Suprapubic skin (tissue), 4 donors: ENCODE measurements around the gene PODNL1. TPM values are rescaled to one million over a fixed set of nuclear protein-coding genes. Genes with fewer than 3 reads are reported as not detected.
"Not testable (repeated sequence)": the region's sequence is repeated elsewhere in the genome, so short reads cannot be mapped to it uniquely, and the experiment has no call there.

Source experiments
- DNase-seq, 2 donors: peaks; one replicate each; pipeline ENCODE4 v3.0.0-alpha.2; 2019; ENCODE audit warnings: low spot score in 2 of 2
- H3K27ac ChIP-seq: fragments of 200-600 bp; sonication (generic); one replicate; pipeline ENCODE4 v1.5.1; 2019
- H3K27me3 ChIP-seq: fragments of 200-600 bp; sonication (generic); one replicate; pipeline ENCODE4 v1.5.1; 2019
- H3K36me3 ChIP-seq: fragments of 200-600 bp; sonication (generic); one replicate; pipeline ENCODE4 v1.5.1; 2019
- H3K4me1 ChIP-seq: fragments of 200-600 bp; sonication (generic); one replicate; pipeline ENCODE4 v1.5.1; 2019
- H3K4me3 ChIP-seq: fragments of 200-600 bp; sonication (generic); one replicate; pipeline ENCODE4 v1.5.1; 2019; ENCODE audit warnings: mild to moderate bottlenecking
- H3K9me3 ChIP-seq: fragments of 200-600 bp; sonication (generic); one replicate; pipeline ENCODE4 v1.5.1; 2019
- CTCF ChIP-seq, 2 donors: fragments of 200-600 bp in 1 of 2; fragments of 450-650 bp in 1 of 2; sonication (generic) in 1 of 2; IDR thresholded peaks; one replicate each; pipeline ENCODE4 v1.5.1; 2016 to 2019; ENCODE audit warnings: antibody characterized with exemption in 2 of 2, mild to moderate bottlenecking in 1 of 2, moderate library complexity in 1 of 2
- EP300 ChIP-seq: sonication (generic); formaldehyde crosslinking; IDR thresholded peaks from one replicate; pipeline ENCODE4 v1.6.1; 2017; ENCODE audit warnings: antibody characterized with exemption
- POLR2A ChIP-seq, 2 donors: fragments of 450-650 bp; IDR thresholded peaks; one replicate each; pipeline ENCODE4 v1.6.1; 2017; ENCODE audit warnings: antibody characterized with exemption in 2 of 2, mild to moderate bottlenecking in 2 of 2, moderate library complexity in 2 of 2
- POLR2AphosphoS5 ChIP-seq, 3 donors: sonication (generic); formaldehyde crosslinking; IDR thresholded peaks; one replicate each; pipeline ENCODE4 v1.6.1; 2017; ENCODE audit warnings: antibody characterized with exemption in 3 of 3
- WGBS: methylation state at CpG from one replicate; pipeline ENCODE4 v1.1.5; 2018; 5-methylcytosine and 5-hydroxymethylcytosine counted together
- total RNA-seq, 4 donors: library from RNA; depleted of rRNA; stranded (reverse); fragments of >200 nt; gene quantifications; one replicate each; pipeline ENCODE4 v1.1.0, GENCODE V29; 2016

The PODNL1 gene
- total RNA-seq, 4 donors from 2014 or later: 2.3 to 10.6 (median 5.7) TPM

GRCh38 chr19:13972368-13973155 is 34.3 kb upstream of the PODNL1 start:
- Histone ChIP-seq H3K4me1 (peaks cover 5% of the 10 kb centered on the region), H3K4me3 (no peak overlapping the region), H3K27me3 (no peaks in the 10 kb centered on the region), H3K27ac (no peak overlapping the region), H3K36me3 (peaks cover 59% of the 10 kb centered on the region), H3K9me3 (no peaks in the 10 kb centered on the region)
- 93% methylated on average over 26 of the region's 37 CpGs for WGBS
- no peak for DNase-seq
- TF ChIP-seq EP300: no peak
- TF ChIP-seq POLR2AphosphoS5 (IDR thresholded peaks at IDR 0.05): no peak
- TF ChIP-seq CTCF (IDR thresholded peaks at IDR 0.05): no peak
- TF ChIP-seq POLR2A (IDR thresholded peaks at IDR 0.05): no peak

- H3K27me3 ChIP-seq, DNase-seq, H3K9me3 ChIP-seq, H3K4me1 ChIP-seq, H3K4me3 ChIP-seq, H3K27ac ChIP-seq: not testable (repeated sequence)
- WGBS: 85% methylated on average over 15 of the region's 15 CpGs
- peaks cover 66% of the 10 kb centered on the region for H3K36me3 ChIP-seq
These were observed 33.7 kb upstream of the PODNL1 start for GRCh38 chr19:13971868-13972267.

- 86% methylated on average over 13 of the region's 18 CpGs for WGBS
- Histone ChIP-seq H3K4me1 (peaks cover 5% of the 10 kb centered on the region), H3K4me3 (no peak overlapping the region), H3K36me3 (peaks cover 76% of the 10 kb centered on the region), H3K27me3 (no peaks in the 10 kb centered on the region), H3K27ac (no peak overlapping the region), H3K9me3 (no peaks in the 10 kb centered on the region)
- no peak for DNase-seq
- TF ChIP-seq POLR2A (IDR thresholded peaks at IDR 0.05) (no peak), POLR2AphosphoS5 (IDR thresholded peaks at IDR 0.05) (no peak), CTCF (IDR thresholded peaks at IDR 0.05) (no peak), EP300 (no peak)
These were observed 31.7 kb upstream of the PODNL1 start for GRCh38 chr19:13969897-13970296.

- H3K36me3 ChIP-seq: peaks cover 76% of the 10 kb centered on the region
- H3K9me3 ChIP-seq: no peaks in the 10 kb centered on the region
- DNase-seq: no peak
- peaks cover 2% of the 10 kb centered on the region for H3K4me1 ChIP-seq
- WGBS: 94% methylated on average over 18 of the region's 18 CpGs
- H3K4me3 ChIP-seq: no peak overlapping the region
- TF ChIP-seq EP300: no peak
- no peak for TF ChIP-seq CTCF (IDR thresholded peaks at IDR 0.05)
- TF ChIP-seq POLR2A (IDR thresholded peaks at IDR 0.05): no peak
- H3K27ac ChIP-seq: no peak overlapping the region
- H3K27me3 ChIP-seq: no peaks in the 10 kb centered on the region
These were observed 30.8 kb upstream of the PODNL1 start for GRCh38 chr19:13968999-13969398.

- Histone ChIP-seq H3K27me3 (no peaks in the 10 kb centered on the region), H3K36me3 (peaks cover 81% of the 10 kb centered on the region), H3K4me1 (no peaks in the 10 kb centered on the region), H3K9me3 (no peaks in the 10 kb centered on the region), H3K4me3 (no peak overlapping the region), H3K27ac (no peak overlapping the region)
- DNase-seq: peak in 1 of 2 donors; percentile 53
- WGBS: 100% methylated on average over 1 of the region's 22 CpGs
- TF ChIP-seq POLR2A (IDR thresholded peaks at IDR 0.05) (no peak), POLR2AphosphoS5 (IDR thresholded peaks at IDR 0.05) (no peak), EP300 (no peak), CTCF (IDR thresholded peaks at IDR 0.05) (no peak)
These were observed 30.2 kb upstream of the PODNL1 start for GRCh38 chr19:13968383-13968935.

GRCh38 chr19:13967206-13967605 is 29.0 kb upstream of the PODNL1 start:
- peaks cover 74% of the 10 kb centered on the region for H3K36me3 ChIP-seq
- WGBS: 92% methylated on average over 8 of the region's 8 CpGs
- DNase-seq, H3K9me3 ChIP-seq, H3K4me1 ChIP-seq, H3K27me3 ChIP-seq, H3K27ac ChIP-seq, H3K4me3 ChIP-seq: not testable (repeated sequence)
